GM23248 (cell line): ENCODE measurements around the gene SUPT20H. TPM values are rescaled to one million over a fixed set of nuclear protein-coding genes. Genes with fewer than 3 reads are reported as not detected.

Experiments used
- DNase-seq: peaks from one replicate; pipeline ENCODE4 v3.0.0-alpha.2; 2015
- H2AFZ ChIP-seq: fragments of 200-600 bp; sonication (generic); 2 replicates; pipeline ENCODE4 v1.6.1; 2016; ENCODE audit warnings: antibody characterized with exemption
- H3F3A ChIP-seq: fragments of 200-600 bp; sonication (generic); 2 replicates; pipeline ENCODE4 v1.6.1; 2016; ENCODE audit warnings: mild to moderate bottlenecking, antibody characterized with exemption, mixed run types; ENCODE audit not compliant: insufficient read depth
- H3K27ac ChIP-seq: fragments of 200-600 bp; sonication (generic); 2 replicates; pipeline ENCODE4 v1.5.1; 2016; ENCODE audit warnings: mild to moderate bottlenecking
- H3K27me3 ChIP-seq: fragments of 200-600 bp; sonication (generic); replicated peaks from 2 replicates; pipeline ENCODE4 v1.6.1; 2016; ENCODE audit warnings: mild to moderate bottlenecking; ENCODE audit not compliant: insufficient read depth
- H3K36me3 ChIP-seq: fragments of 200-600 bp; sonication (generic); 2 replicates; pipeline ENCODE4 v1.6.1; 2016; ENCODE audit warnings: low read depth, mild to moderate bottlenecking
- H3K4me1 ChIP-seq: fragments of 200-600 bp; sonication (generic); 2 replicates; pipeline ENCODE4 v1.6.1; 2016; ENCODE audit warnings: mild to moderate bottlenecking; ENCODE audit not compliant: insufficient read depth
- H3K4me2 ChIP-seq: fragments of 200-600 bp; sonication (generic); one replicate; pipeline ENCODE4 v1.6.1; 2016; ENCODE audit warnings: mild to moderate bottlenecking; ENCODE audit not compliant: unreplicated experiment
- H3K4me3 ChIP-seq: fragments of 200-600 bp; sonication (generic); 2 replicates; pipeline ENCODE4 v1.5.1; 2016; ENCODE audit warnings: mild to moderate bottlenecking
- H3K79me2 ChIP-seq: fragments of 200-600 bp; sonication (generic); 2 replicates; pipeline ENCODE4 v1.6.1; 2016; ENCODE audit warnings: mild to moderate bottlenecking; ENCODE audit not compliant: insufficient read depth
- H3K9ac ChIP-seq: fragments of 200-600 bp; sonication (generic); 2 replicates; pipeline ENCODE4 v1.6.1; 2016; ENCODE audit warnings: mild to moderate bottlenecking
- H3K9me2 ChIP-seq: fragments of 200-600 bp; sonication (generic); 2 replicates; pipeline ENCODE4 v1.6.1; 2016; ENCODE audit warnings: mixed run types, mild to moderate bottlenecking, moderate library complexity; ENCODE audit not compliant: insufficient read depth
- H3K9me3 ChIP-seq: fragments of 200-600 bp; sonication (generic); one replicate; pipeline ENCODE4 v1.6.1; 2017; ENCODE audit warnings: low read depth
- H4K20me1 ChIP-seq: fragments of 200-600 bp; sonication (generic); 2 replicates; pipeline ENCODE4 v1.6.0; 2016; ENCODE audit not compliant: insufficient read depth
- EZH2 ChIP-seq: fragments of 200-600 bp; sonication (generic); IDR thresholded peaks from 2 replicates; pipeline ENCODE4 v1.6.1; 2018; ENCODE audit warnings: antibody characterized with exemption, mild to moderate bottlenecking; ENCODE audit not compliant: insufficient read depth, poor library complexity, severe bottlenecking
- EZH2phosphoT487 ChIP-seq: fragments of 200-600 bp; sonication (generic); IDR thresholded peaks from 2 replicates; pipeline ENCODE4 v1.6.1; 2018; ENCODE audit warnings: antibody characterized with exemption, moderate library complexity, mild to moderate bottlenecking, low read depth; ENCODE audit not compliant: insufficient read depth
- WGBS, 2 experiments: methylation state at CpG; one replicate each; pipeline ENCODE4 v1.1.6; 2015 to 2017; ENCODE audit warnings: low lambda C conversion rate in 2 of 2, low coverage in 1 of 2; ENCODE audit errors: missing lambda C conversion rate in 2 of 2; 5-methylcytosine and 5-hydroxymethylcytosine counted together
- in situ Hi-C: fragments of 300-500 bp; cut with MboI; formaldehyde crosslinking; loops from 2 replicates; pipeline ENCODE4 v1.15.0; 2020
- polyA plus RNA-seq: library from polyadenylated mRNA; unstranded; fragments of >200 nt; fragmentation: Nextera tagmentation; extraction: Ambion mirVana; gene quantifications from 2 replicates; pipeline ENCODE4 v1.2.1, GENCODE V29; 2016
- total RNA-seq: library from RNA; depleted of rRNA; stranded (reverse); fragments of >200 nt; shearing (Covaris generic); gene quantifications from 2 replicates; pipeline ENCODE4 v1.2.3, GENCODE V29; 2014

Gene SUPT20H
- total and polyA plus RNA-seq, 2 experiments from 2014 or later: 28.6 to 45.1 TPM

DNA sequence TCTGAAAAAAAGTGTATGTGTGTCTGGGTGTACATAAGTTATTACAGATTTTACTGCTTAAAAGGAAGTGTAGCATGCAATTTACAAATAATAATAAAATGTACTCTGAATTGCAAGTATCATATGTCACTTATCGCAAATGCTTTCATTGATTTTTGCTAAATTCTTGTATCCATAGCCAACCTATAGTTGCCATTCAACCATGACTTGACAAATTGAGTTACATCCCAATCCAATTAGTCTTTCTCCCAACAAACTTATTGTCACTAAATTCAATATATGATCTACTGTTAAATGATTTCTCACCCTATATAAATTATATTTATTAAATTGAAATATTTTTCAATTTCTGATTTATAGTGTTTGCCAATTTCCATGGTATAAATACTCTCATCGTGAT lies 17.3 kb upstream of the SUPT20H start:
- Histone ChIP-seq H3K27me3 (no peaks in the 10 kb centered on the region), H3K4me1 (no peaks in the 10 kb centered on the region), H3K9me3 (no peaks in the 10 kb centered on the region), H3K36me3 (no peaks in the 10 kb centered on the region), H3K79me2 (no peaks in the 10 kb centered on the region), H3K4me2 (no peak overlapping the region), H4K20me1 (no peaks in the 10 kb centered on the region), H3K4me3 (no peak overlapping the region), H3K9me2 (no peaks in the 10 kb centered on the region), H3K9ac (no peak overlapping the region), H3F3A (no peaks in the 10 kb centered on the region), H2AFZ (no peak overlapping the region), H3K27ac (no peak overlapping the region)
- no peak for TF ChIP-seq EZH2phosphoT487
- TF ChIP-seq EZH2: no peak
- DNase-seq: no peak
- WGBS, 2 experiments: 91 to 95% methylated on average over 2 of the region's 2 CpGs
- in situ Hi-C loops: loop anchor here (25.0 kb wide), 2 partner anchors 1135 to 1460 kb away; no protein-coding TSS in a partner anchor

DNA sequence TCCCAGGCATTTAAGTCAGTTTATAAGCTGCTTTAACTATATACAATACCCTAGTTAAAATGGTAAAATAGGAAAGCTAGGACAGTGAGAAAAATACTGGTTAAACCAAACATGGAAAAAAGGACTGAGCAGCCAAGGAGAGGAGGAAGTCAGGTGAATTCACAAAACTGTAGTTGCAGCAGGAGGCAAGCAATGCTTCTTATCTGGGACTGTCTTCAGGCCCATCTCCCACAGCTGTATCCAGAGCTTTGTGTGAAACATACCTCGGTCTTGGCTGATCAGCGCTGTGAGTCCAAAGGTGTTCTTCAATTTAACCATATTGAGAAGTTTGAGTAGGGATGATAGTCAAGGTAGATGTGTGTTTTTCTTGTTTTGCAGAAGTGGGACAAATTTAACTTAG lies 15.7 kb upstream of the SUPT20H start:
- no peaks in the 10 kb centered on the region for H3K4me1 ChIP-seq
- H3K27me3 ChIP-seq: no peaks in the 10 kb centered on the region
- DNase-seq: no peak
- no peak overlapping the region for H3K4me2 ChIP-seq
- H3K79me2 ChIP-seq: no peaks in the 10 kb centered on the region
- no peaks in the 10 kb centered on the region for H3F3A ChIP-seq
- H4K20me1 ChIP-seq: no peaks in the 10 kb centered on the region
- no peaks in the 10 kb centered on the region for H3K9me3 ChIP-seq
- TF ChIP-seq EZH2 (no peak), EZH2phosphoT487 (no peak)
- H2AFZ ChIP-seq: 0 out of 2 replicates have a peak overlapping the region, but pooled peaks have one; percentile 10
- in situ Hi-C loops: loop anchor here (25.0 kb wide), 2 partner anchors 1137 to 1462 kb away; no protein-coding TSS in a partner anchor
- no peaks in the 10 kb centered on the region for H3K36me3 ChIP-seq
- H3K4me3 ChIP-seq: no peak overlapping the region
- H3K9ac ChIP-seq: no peak overlapping the region
- no peaks in the 10 kb centered on the region for H3K9me2 ChIP-seq
- H3K27ac ChIP-seq: no peak overlapping the region
- WGBS, 2 experiments: 62 to 73% methylated on average over 2 of the region's 2 CpGs

DNA sequence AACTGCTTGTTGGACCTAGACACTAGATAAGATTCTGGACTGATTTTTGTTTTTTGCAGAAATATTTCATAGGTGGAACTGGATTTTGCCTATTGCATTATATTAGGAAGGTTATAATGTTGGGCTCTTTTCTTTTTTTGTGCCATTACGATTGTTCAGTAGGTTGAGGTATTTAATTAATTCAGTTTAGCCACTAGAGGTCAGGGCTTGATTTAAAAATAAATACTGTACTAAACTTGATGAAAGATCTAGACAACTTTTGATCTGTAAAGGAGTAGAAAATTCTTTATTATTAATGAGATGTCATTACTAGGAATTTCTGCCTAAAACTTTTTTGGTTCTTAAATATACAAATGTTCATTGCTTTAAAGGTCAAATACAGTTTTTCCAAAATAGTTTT lies 15.2 kb upstream of the SUPT20H start:
- no peaks in the 10 kb centered on the region for H3K36me3 ChIP-seq
- peak; percentile 62 for DNase-seq
- in situ Hi-C loops: loop anchor here (25.0 kb wide), 2 partner anchors 1138 to 1463 kb away; no protein-coding TSS in a partner anchor
- H3K4me3 ChIP-seq: no peak overlapping the region
- H3F3A ChIP-seq: no peaks in the 10 kb centered on the region
- no peak overlapping the region for H3K27ac ChIP-seq
- no peak overlapping the region for H3K9ac ChIP-seq
- H3K4me2 ChIP-seq: no peak overlapping the region
- H3K9me2 ChIP-seq: no peaks in the 10 kb centered on the region
- no peaks in the 10 kb centered on the region for H3K79me2 ChIP-seq
- 0 out of 2 replicates have a peak overlapping the region, but pooled peaks have one; percentile 10 for H2AFZ ChIP-seq
- 5 to 6% methylated on average over 1 of the region's 1 CpG for WGBS, 2 experiments
- H3K9me3 ChIP-seq: no peaks in the 10 kb centered on the region
- no peaks in the 10 kb centered on the region for H4K20me1 ChIP-seq
- TF ChIP-seq EZH2phosphoT487: no peak
- TF ChIP-seq EZH2: no peak
- H3K27me3 ChIP-seq: no peaks in the 10 kb centered on the region
- no peaks in the 10 kb centered on the region for H3K4me1 ChIP-seq

GRCh38 chr13:37072024-37072423 lies 12.5 kb upstream of the SUPT20H start:
- H2AFZ ChIP-seq: no peak overlapping the region
- H3K36me3 ChIP-seq: no peaks in the 10 kb centered on the region
- no peaks in the 10 kb centered on the region for H4K20me1 ChIP-seq
- TF ChIP-seq EZH2phosphoT487: no peak
- no peak for TF ChIP-seq EZH2
- H3K9me2 ChIP-seq: no peaks in the 10 kb centered on the region
- no peak overlapping the region for H3K4me3 ChIP-seq
- no peaks in the 10 kb centered on the region for H3K4me1 ChIP-seq
- H3K27ac ChIP-seq: no peak overlapping the region
- no peak for DNase-seq
- H3K9ac ChIP-seq: no peak overlapping the region
- 58 to 59% methylated on average over 4 of the region's 4 CpGs for WGBS, 2 experiments
- in situ Hi-C loops: no loop called here
- H3F3A ChIP-seq: no peaks in the 10 kb centered on the region
- H3K9me3 ChIP-seq: no peaks in the 10 kb centered on the region
- H3K27me3 ChIP-seq: no peaks in the 10 kb centered on the region
- no peak overlapping the region for H3K4me2 ChIP-seq
- H3K79me2 ChIP-seq: no peaks in the 10 kb centered on the region

DNA sequence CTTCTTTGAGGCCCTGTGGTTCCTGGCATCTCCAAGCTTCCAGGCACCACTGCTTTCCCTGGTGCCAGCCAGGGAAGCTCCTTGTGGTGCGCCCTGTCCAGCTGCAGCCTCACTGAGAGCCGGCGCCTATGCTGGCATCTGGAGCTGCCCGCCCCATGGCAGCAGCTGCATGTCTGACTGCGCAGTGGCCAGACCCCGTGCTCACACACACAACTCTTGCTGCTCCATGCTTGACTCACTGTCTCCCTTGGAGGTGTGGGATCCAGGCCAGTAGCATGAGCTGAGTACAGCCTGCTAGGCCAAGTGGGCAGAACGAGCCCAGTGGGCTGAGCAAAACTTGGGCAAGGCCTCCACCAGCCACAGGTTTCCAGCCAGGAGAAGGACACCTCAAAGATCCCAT lies 11.5 kb upstream of the SUPT20H start:
- in situ Hi-C loops: no loop called here
- no peak for TF ChIP-seq EZH2
- no peak for TF ChIP-seq EZH2phosphoT487

More for the DNA sequence above, 11.5 kb upstream of the SUPT20H start:
- Histone ChIP-seq H3K4me2 (no peak overlapping the region), H4K20me1 (no peaks in the 10 kb centered on the region), H3K27ac (no peak overlapping the region), H3K36me3 (no peaks in the 10 kb centered on the region), H2AFZ (no peak overlapping the region), H3K9ac (no peak overlapping the region), H3K27me3 (no peaks in the 10 kb centered on the region), H3F3A (no peaks in the 10 kb centered on the region), H3K4me3 (no peak overlapping the region), H3K9me3 (no peaks in the 10 kb centered on the region), H3K79me2 (no peaks in the 10 kb centered on the region), H3K4me1 (no peaks in the 10 kb centered on the region), H3K9me2 (no peaks in the 10 kb centered on the region)
- 15 to 16% methylated on average over 7 of the region's 7 CpGs for WGBS, 2 experiments
- DNase-seq: peak; percentile 88
